Activated B cell treated with CpG ODN at 0.5 μM for 24 hours (primary cell): ENCODE measurements around the gene DSCAM. TPM values are rescaled to one million over a fixed set of nuclear protein-coding genes. Genes with fewer than 3 reads are reported as not detected.

Experiments used
- ATAC-seq: fragments of 200-7000 bp; cut with Tn5 transposase; one replicate; pipeline ENCODE4 v1.10.0; 2021; ENCODE audit warnings: low read depth, mild to moderate bottlenecking, moderate library complexity
- CTCF ChIA-PET: fragments of 350-600 bp; sonication (Branson Sonifier 250); formaldehyde crosslinking; loops from one replicate; lab custom pipeline; 2021; ENCODE audit warnings: antibody characterized with exemption; lab: Charles Lee
- POLR2A ChIA-PET: fragments of 350-600 bp; sonication (Branson Sonifier 250); formaldehyde crosslinking; loops from one replicate; lab custom pipeline; 2021; ENCODE audit warnings: antibody characterized with exemption; lab: Charles Lee
- DNase-seq: peaks from one replicate; pipeline ENCODE4 v3.0.0; 2022
- H3K27ac Mint-ChIP-seq: one replicate; pipeline ENCODE4 v1.8.0; 2020; ENCODE audit warnings: mixed read lengths
- H3K27me3 Mint-ChIP-seq: one replicate; pipeline ENCODE4 v1.8.0; 2021; ENCODE audit warnings: mixed read lengths
- H3K36me3 Mint-ChIP-seq: one replicate; pipeline ENCODE4 v1.8.0; 2021; ENCODE audit warnings: low read depth, mixed read lengths
- H3K4me1 Mint-ChIP-seq: one replicate; pipeline ENCODE4 v1.8.0; 2021; ENCODE audit warnings: mixed read lengths
- H3K4me3 Mint-ChIP-seq: one replicate; pipeline ENCODE4 v1.8.0; 2020; ENCODE audit warnings: mild to moderate bottlenecking, mixed read lengths
- H3K9me3 Mint-ChIP-seq: one replicate; pipeline ENCODE4 v1.8.0; 2020; ENCODE audit warnings: mixed read lengths
- CTCF ChIP-seq: fragments of 200-600 bp; IDR thresholded peaks from one replicate; pipeline ENCODE4 v1.8.0; 2022; ENCODE audit warnings: antibody characterized with exemption, mild to moderate bottlenecking
- intact Hi-C: fragments of 100-400 bp; cut with micrococcal nuclease; formaldehyde crosslinking; loops from one replicate; pipeline ENCODE4 v1.15.1; 2024
- total RNA-seq: library from RNA; stranded (reverse); gene quantifications from 2 replicates; pipeline ENCODE4 v1.2.3, GENCODE V29; 2022

Gene DSCAM
- total RNA-seq, 1 donor from 2014 or later = not detected

DNA sequence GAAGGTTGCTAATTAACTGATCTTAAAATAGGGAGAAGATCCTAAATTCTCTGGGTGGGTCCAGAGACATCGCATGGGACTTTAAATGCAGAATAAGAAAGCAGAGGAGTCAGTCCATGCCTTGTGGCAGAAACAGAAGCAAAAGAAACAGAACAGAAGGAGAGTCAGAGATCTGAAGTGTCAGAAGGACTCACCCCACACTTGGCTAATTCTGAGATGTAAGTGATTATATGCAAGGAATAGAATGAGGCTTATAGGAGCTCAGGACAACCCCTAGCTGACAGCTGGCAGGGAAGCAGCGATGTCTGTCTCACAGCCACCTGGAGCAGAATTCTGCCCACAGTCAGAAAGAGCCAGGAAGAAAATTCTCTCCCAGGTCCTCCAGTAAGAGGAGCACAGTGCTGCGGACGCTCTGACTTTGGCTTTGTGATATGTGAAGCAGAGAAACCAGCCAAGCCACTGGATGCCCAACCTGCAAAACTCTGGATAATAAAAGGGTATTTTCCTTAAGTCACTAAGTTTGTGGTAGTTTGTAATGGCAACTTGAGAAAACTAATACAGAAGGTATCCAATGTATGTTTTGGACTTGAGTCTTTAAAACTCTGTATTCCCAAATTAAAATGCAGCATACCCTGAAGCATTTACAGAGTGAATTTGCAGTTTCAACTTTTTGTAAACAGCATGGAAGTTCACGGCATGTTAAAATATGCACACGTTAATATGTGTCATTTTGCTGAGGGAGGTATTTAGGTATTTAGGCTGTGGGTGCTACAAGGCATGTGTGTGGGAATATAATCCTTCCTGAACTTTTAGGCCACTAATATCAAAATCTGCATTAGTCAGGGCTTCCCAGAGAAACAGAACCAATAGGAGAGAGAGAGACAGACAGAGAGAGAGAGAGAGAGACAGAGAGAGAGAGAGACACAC lies 591.2 kb downstream of the DSCAM start:
- CTCF ChIA-PET = no interaction called here
- Mint-ChIP-seq H3K27ac (no peak overlapping the region), H3K36me3 (no peaks in the 10 kb centered on the region), H3K27me3 (no peaks in the 10 kb centered on the region), H3K4me3 (no peak overlapping the region), H3K9me3 (peaks cover 10% of the 10 kb centered on the region), H3K4me1 (no peaks in the 10 kb centered on the region)
- DNase-seq (no peak), ATAC-seq (no peak)
- intact Hi-C loops = no loop called here
- no peak for TF ChIP-seq CTCF
- POLR2A ChIA-PET = no interaction called here

- ATAC-seq (no peak), DNase-seq (no peak)
- H3K4me1 Mint-ChIP-seq = no peaks in the 10 kb centered on the region
- no peak overlapping the region for H3K4me3 Mint-ChIP-seq
- H3K27me3 Mint-ChIP-seq = no peaks in the 10 kb centered on the region
- no peak for TF ChIP-seq CTCF
- no peak overlapping the region for H3K27ac Mint-ChIP-seq
- CTCF ChIA-PET = no interaction called here
- intact Hi-C loops = no loop called here
- no peaks in the 10 kb centered on the region for H3K36me3 Mint-ChIP-seq
- POLR2A ChIA-PET = no interaction called here
- peaks cover 14% of the 10 kb centered on the region for H3K9me3 Mint-ChIP-seq
Observed at GRCh38 chr21:40254540-40255465, 592.2 kb downstream of the DSCAM start.

- H3K9me3 Mint-ChIP-seq = peaks cover 23% of the 10 kb centered on the region
- POLR2A ChIA-PET = no interaction called here
- no peak overlapping the region for H3K27ac Mint-ChIP-seq
- CTCF ChIA-PET = no interaction called here
- H3K4me3 Mint-ChIP-seq = no peak overlapping the region
- H3K27me3 Mint-ChIP-seq = no peaks in the 10 kb centered on the region
- TF ChIP-seq CTCF = no peak
- H3K36me3 Mint-ChIP-seq = no peaks in the 10 kb centered on the region
- no peaks in the 10 kb centered on the region for H3K4me1 Mint-ChIP-seq
- ATAC-seq (no peak), DNase-seq (no peak)
- intact Hi-C loops = no loop called here
Observed at GRCh38 chr21:40253112-40253511, 593.8 kb downstream of the DSCAM start.

GRCh38 chr21:40250514-40251294 lies 596.3 kb downstream of the DSCAM start:
- POLR2A ChIA-PET = no interaction called here
- CTCF ChIA-PET = no interaction called here
- H3K9me3 Mint-ChIP-seq = peaks cover 26% of the 10 kb centered on the region

More at GRCh38 chr21:40250514-40251294, 596.3 kb downstream of the DSCAM start:
- no peak for TF ChIP-seq CTCF
- intact Hi-C loops = no loop called here
- Mint-ChIP-seq H3K4me3 (no peak overlapping the region), H3K36me3 (no peaks in the 10 kb centered on the region), H3K27me3 (no peaks in the 10 kb centered on the region), H3K27ac (no peak overlapping the region), H3K4me1 (no peaks in the 10 kb centered on the region)
- no peak for ATAC-seq
- DNase-seq = no peak
